Inferior parietal cortex (tissue), 1 donor: ENCODE measurements around the gene ADGRE2.

Experiments
- DNase-seq: peaks from one replicate; pipeline ENCODE4 v3.0.0-alpha.2; 2016; ENCODE audit errors: extremely low spot score

The ADGRE2 gene

DNA sequence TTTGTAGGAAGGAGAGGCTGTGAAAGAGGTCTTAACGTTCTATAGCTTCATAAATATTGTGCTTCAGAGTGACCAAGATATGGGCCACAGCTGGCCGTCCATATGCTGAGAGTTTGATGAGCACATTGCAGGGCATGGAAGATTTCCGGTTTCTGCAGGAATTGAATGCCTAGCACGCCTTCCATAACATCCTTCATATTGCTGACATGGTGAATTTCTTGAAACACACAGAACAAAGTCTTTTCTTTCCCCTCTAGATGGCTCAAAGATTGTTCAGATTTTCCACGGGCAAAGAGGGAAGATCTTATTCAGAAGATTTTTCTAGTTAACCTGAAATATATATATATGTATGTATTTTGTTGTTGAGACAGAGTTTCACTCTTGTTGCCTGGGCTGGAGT, 42.4 kb downstream of the ADGRE2 start:
- no peak for DNase-seq

DNA sequence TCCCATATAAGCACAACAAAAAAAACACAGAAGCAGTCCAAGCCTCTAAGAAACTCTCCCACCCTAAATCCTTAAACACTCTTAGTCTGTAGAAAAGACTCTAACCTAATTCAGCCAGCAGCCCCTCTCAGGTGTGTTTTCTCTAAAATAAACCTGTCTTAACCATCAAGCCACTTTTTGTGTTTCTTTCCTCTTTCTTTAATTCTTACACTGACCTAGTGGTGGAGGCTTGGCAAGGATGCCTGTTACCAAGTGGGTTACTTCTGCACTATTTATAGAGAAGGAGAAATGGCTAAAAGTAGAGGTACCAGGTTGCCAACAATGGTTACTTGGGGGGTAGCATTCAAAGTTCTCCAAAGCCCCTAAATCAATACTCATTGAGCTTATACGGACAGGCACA, 44.8 kb downstream of the ADGRE2 start:
- DNase-seq, result no peak

DNA sequence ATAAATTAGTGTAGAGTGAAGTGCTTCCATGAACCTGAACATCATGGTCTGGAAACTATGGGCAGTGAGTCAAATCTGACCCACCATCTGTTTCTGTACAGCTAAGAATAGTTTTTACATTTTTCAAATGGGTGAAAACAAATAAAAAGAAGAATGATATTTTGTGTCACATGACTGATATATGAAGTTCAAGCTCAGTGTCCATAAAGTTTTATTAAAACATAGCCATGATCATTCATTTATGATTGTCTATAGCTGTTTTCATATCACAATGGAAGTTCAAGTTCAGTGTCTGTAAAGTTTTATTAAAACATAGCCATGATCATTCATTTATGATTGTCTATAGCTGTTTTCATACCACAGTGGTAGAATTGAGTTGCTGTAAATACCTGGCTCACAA, 45.9 kb downstream of the ADGRE2 start:
- no peak for DNase-seq

DNA sequence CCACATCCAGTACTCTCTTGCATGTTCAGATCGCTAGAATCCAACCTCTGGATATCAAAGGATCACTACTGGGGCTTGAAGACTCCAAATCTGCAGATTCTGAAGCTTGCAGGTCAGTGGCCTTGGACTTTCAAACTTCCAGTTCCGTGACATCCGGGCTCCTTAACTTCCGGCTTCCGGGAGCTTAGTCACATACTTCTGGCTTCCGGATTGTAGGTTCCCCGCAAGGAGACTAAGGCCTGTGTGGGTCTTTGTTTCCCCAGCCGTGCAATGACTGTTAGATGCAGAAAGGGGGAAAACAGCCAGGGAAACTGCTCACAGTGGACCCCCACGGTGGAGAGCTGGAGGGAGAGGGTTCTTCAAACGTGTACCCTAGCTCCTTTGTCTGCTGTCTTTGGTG, 47.2 kb downstream of the ADGRE2 start:
- DNase-seq, result no peak

DNA sequence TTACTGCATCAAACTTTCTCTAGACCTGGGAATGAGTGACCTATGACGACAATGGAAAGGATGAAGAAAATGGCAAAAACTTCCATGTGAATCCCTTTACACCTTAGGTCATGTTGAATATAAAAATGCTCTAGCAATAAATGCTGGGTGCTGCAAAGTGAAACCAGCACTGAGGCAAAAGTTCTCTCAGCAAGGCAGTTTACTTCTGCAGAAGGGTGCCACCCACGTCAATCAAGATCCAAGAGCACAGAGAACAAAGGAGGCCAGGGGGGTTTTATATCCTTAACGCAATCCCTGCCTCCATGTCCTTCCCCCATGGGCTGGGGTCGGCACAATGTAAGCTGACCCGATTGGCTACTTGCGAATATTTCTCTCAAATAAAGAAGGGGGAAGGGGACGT, 49.8 kb downstream of the ADGRE2 start:
- no peak for DNase-seq

DNA sequence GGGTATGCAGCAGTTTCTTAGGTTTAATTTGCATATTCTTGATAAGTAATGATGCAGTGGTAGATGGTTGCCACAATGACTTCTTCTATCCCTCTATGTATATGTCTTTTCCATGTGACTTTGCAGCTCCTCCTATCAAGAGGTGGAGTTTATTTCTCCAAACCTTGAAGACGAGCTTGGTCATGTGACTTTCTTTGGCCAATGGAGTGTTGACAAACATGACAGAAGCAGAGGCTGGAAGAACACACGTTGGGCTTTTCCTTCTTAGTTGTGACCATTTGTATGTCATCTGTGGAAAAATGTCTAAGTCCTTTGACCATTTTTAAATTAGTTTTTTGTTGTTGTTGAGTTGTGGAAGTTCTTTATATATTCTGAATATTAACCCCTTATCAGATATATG, 56.2 kb downstream of the ADGRE2 start:
- no peak for DNase-seq

DNA sequence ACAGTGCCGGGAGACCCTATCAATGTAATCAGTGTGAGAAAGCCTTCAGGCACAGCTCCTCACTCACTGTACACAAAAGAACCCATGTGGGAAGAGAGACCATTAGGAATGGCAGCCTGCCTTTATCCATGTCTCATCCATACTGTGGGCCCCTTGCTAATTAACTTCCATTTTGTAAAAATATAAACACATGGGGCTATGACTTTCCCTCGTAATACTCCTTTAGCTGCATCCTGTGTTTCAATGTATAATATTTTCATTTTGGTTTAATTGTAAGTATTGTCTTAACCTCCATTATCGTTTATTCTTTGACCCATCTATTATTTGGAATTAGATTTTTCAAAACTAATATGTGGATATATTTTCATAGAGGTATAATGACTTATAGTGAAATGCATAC, 59.2 kb downstream of the ADGRE2 start:
- no peak for DNase-seq

DNA sequence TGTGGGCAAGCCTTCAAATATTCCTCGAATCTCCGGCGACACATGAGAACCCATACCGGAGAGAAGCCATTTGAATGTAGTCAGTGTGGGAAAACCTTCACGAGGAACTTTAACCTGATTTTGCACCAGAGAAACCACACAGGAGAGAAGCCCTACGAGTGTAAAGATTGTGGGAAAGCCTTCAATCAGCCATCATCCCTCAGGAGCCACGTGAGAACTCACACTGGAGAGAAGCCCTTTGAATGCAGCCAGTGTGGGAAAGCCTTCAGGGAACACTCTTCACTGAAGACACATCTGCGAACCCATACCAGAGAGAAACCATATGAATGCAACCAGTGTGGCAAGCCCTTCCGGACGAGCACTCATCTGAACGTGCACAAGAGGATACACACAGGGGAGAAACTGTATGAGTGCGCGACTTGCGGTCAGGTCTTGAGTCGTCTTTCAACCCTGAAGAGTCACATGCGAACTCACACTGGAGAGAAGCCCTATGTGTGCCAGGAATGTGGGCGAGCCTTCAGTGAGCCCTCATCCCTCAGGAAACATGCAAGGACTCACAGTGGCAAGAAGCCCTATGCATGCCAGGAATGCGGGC, 59.7 kb downstream of the ADGRE2 start:
- no peak for DNase-seq

DNA sequence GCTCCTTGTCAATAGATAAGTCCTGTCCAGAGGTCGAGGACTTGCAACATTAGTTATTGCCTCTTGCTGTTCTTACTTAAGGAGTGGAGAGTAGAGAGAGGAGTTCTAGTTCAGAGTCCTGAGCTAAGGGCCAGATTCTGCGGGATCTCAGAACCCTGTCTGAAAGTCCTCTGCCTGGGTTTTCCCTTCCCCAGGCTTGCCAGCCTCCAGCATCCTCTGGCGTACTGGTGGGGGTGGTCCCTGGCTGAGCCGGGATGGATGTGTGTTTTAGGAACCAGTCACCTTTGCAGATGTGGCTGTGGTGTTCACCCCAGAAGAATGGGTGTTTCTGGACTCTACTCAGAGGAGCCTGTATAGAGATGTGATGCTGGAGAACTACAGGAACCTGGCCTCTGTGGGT, 62.5 kb downstream of the ADGRE2 start:
- no peak for DNase-seq

DNA sequence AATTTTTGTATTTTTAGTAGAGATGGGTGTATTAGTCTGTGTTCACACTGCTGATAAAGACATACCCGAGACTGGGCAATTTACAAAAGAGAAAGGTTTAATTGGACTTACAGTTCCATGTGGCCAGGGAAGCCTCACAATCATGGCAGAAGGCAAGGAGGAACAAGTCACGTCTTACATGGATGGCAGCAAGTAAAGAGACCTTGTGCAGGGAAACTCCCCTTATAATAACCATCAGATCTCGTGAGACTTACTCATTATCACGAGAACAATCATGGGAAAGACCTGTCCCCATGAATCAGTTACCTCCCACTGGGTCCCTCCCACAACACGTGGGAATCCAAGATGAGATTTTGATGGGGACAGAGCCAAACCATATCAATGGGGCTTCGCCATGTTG, 73.9 kb downstream of the ADGRE2 start:
- DNase-seq, result no peak

DNA sequence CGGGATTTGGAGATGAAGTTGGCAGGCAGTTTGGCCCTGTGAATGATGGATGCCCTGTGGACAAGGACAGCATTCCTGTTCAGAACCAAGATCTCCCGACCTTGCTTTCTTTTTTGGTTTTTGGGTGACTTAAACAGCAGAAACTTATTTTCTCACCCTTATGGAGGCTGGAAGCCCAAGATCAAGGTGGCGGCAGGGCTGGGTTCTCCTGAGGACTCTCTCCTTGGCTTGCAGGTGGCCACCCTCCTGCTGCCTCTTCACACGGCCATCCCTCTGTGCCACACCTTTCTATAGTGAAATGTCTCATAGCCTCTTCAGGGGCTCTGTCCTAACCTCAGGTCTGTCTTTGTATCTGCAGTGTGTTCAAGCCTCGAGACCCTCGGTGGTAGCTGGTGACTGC, 74.5 kb downstream of the ADGRE2 start:
- no peak for DNase-seq

DNA sequence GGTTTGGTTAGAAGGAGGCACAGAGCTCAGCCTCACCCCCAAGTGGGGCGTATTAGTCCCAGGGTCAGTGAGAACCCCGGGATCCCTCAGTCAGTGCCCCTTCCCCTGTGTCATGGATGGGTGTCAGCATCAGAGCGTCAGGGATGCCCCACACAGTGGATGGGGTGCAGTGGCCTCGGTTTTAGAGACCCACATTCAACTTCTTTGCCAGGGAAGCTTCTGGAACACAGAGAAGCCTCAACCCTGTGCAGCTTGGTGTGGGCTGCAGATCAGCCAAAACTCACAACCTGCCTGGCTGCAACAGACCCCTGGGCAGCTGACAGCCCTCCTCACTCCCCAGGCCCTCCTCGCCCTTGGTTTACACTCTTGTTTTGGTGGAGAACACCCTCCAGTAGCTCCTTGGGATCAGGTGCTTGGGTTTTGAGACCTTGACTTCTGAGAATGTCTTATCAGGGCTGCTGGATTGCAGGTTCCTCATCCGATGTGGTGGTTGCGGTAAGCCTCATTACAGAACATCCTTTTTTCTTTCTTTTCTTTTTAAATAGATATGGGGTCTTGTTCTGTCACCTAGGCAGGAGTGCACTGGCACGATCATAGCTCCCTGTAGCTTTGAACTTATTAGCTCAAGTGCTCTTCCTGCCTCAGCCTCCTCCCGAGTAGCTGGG, 77.5 kb downstream of the ADGRE2 start:
- DNase-seq, result no peak

DNA sequence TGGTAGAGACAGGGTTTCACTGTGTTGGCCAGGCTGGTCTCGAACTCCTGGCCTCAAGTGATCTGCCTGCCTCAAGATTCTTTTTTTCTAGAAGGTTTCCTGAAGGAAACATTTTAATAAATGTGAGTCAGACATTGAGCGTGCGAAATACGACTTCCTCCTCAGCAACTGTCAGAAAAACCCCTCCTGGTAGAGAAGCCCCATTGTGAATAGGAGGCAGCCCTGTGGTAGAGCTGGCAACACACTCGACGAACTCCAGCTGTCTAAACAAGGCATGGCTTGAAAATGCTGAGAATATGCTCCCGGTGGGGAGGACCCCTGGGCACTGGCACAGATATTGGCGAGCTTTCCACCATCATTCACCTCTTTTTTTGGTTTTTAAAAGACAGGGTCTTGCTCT, 78.7 kb downstream of the ADGRE2 start:
- DNase-seq, result no peak

DNA sequence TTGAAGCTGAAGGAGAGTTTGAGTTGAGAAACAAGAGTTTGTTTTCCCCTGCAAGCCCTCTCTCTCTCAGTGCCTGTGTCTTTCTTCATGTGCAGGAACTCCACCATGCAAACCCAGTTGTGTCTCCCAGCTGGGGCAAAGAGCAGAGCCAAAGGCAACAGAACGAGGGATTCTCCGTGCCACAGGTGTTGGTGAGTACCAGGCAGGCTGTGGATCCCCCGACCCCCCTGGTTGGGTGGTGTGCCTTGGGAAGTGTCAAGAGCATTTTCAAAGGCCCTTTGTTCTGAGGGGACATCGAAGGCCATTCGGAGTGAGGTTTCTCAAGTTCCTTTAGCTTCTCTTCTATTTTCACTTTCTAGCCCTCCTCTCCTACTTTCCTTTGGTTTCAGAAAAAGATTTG, 82.9 kb downstream of the ADGRE2 start:
- DNase-seq, result no peak

DNA sequence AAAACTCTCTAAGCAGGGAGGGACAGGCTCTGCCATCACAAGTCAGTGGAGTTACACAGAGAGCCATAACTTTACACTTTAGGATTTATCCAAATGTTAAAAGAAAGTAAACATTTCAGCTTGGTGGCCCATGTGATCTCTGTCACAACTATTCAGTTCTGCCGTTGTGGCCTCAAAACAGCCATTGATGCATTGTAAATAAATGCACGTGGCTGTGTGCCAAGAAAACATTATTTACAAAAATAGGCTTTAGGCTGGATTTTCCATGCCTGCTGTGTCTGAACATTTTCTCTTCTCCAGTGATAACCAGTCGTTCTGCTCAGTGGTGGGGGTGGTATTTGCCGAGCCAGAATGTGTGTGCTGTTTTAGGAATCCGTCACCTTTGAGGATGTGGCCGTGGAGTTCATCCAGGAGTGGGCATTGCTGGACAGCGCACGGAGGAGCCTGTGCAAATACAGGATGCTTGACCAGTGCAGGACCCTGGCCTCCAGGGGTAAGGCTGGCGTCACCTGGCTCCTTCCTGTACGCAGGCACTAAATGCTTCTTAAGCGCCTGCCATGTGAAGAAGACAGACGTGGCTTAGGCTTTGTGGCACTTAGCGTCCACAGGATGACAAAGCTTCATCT, 83.6 kb downstream of the ADGRE2 start:
- no peak for DNase-seq

DNA sequence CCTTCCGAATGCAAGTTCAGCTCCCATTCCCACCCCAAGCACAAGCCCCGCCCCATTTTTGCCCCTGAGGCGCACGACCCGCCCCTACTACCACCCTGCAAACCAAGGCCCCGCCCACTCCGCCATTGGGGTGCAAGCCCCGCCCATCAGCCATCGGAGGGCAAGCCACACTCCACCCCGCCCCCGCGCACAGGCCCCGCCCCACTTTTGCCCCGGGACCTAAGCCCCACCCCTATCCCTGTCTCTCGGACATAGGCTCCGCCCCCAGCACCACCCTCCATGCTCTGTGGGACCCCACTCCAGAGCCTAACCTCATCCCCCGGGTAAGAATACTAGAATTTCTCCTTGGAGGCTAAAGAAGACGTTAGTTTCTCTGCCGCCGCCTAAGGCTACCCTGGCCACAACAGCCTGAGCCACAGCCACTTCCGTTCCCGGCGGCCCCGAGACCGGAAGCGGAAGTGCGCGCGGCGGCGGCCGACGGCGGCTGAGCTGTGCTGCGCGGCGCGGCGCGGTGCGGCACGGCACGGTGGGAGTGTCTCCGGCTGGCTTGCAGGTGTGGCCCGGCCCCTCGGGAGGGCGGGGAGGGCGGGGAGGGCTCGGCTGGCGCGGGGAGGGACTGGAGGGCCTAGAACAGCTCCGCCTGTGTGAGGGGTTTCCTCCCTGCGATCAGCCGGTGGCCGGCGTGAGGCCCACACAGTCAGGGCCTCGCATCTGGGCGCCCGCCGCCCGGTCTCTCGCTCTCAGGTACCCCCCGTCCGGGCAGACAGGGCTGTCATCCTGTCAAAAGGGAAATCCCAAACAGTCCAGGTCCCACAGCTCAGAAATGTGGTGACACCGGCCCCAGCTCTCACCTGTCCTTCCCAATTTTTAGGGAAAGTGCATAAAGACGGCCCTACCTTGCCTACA, 88.5 kb downstream of the ADGRE2 start, which contains the start of gene ZNF333:
Gene ZNF333, plus strand, starts transcription at position 451 of the 906 bp plus-strand sequence. CDS start 3,444 bp downstream, outside the sequence.
- DNase-seq, result peak; percentile 85

DNA sequence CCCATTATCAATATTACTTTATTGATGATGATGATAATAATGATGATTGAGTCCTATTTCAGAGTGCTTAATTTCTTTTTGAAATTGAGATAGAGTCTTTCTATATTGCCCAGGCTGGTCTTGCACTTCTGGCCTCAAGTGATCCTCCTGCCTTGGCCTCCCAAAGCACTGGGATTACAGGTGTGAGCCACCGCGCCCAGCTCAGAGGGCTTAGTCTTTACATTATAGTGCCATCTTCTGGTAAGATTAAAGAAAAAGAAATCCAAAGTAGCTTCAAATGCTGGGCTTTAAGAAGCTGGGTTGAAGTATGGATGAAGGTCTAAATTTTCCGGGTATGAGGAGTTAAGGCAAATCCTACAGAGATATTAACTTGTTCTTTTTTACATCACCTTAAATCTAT, 91.9 kb downstream of the ADGRE2 start:
- DNase-seq, result no peak

DNA sequence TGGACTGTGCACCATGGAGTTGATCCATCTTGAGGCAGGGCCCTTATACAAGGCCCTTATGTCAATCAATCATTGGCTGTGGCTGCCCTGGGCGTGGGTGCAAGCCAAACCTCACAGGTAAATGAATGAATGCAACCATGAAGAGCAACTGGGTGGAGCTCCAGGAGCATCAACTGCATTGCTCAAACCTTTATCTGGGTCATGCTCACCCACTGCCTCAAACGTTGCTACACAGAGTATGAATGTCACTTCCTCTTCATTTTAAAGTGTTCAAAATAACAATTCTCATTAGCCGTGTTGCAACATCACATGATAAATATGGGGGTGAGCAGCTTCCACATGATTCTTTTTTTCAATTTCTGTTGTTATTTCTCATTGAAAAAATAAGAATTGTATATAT, 94.9 kb downstream of the ADGRE2 start:
- no peak for DNase-seq
